Kidney capillary endothelial cell (primary cell): Measurements from ENCODE around the gene CKB.
"Not testable (repeated sequence)": the region's sequence is repeated elsewhere in the genome, so short reads cannot be mapped to it uniquely, and the experiment has no call there.

Source experiments
- DNase-seq: peaks from one replicate; pipeline ENCODE4 v3.0.0-alpha.2; 2018; ENCODE audit warnings: low spot score

The CKB gene

DNA sequence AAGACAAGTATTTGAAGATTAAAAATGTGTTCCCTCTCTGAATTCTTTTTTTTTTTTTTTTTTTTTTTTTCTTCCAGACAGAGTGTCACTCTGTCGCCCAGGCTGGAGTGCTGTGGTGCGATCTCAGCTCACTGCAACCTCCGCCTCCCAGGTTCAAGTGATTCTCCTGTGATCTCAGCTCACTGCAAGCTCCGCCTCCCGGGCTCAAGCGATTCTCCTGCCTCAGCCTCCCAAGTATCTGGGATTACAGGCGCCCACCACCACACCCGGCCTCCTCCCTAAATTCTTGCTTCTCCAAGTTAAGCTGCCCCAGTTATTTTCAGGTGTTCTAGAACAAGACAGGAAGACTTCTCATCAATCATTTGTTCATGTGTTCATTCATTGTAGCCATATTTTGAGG is 10.4 kb downstream of the CKB start:
- not testable (repeated sequence) for DNase-seq

DNA sequence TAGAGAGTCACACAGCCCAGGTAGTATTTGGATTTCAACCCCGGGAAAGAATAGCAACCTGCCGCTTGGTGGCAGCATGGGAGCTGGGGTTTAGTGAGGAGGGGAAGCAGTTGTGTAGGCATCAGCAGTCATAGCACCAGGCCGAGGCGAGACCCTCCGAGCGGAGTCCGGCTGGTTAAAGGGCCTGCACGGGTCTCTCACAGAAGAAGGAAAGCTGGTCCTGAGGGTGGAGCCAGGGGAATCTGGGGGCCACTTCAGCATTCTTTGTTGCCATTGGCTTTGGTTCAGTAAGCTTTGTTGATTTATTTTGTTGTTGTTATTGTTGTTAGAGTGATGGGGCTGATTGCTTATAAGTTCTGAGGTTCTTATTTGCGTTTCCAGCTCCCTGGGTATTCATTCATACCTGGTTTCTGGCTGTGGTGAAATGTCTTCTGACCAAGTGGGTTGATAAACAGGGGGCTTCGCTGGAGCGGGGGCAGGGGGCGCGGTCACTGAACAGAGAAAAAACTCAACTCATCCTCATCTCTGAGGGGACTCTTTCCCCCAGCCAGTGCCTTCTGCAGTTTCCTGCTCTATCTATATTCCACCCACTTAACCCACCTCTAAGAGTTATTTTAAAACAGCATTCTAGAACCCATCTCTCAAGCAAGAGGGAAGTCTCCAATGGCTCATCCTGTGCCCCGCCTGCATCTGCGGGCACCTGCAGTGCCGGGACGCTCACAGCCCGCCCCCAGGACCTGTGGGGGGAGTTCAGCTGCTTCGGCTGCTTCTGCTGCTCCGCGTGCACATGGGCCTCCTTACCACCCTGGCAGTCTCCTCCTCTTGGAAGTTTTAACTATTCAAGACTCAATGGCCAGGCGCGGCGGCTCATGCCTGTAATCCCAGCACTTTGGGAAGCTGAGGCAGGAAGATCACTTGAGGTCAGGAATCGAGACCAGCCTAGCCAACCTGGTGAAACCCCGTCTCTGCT is 11.6 kb downstream of the CKB start:
- no peak for DNase-seq

DNA sequence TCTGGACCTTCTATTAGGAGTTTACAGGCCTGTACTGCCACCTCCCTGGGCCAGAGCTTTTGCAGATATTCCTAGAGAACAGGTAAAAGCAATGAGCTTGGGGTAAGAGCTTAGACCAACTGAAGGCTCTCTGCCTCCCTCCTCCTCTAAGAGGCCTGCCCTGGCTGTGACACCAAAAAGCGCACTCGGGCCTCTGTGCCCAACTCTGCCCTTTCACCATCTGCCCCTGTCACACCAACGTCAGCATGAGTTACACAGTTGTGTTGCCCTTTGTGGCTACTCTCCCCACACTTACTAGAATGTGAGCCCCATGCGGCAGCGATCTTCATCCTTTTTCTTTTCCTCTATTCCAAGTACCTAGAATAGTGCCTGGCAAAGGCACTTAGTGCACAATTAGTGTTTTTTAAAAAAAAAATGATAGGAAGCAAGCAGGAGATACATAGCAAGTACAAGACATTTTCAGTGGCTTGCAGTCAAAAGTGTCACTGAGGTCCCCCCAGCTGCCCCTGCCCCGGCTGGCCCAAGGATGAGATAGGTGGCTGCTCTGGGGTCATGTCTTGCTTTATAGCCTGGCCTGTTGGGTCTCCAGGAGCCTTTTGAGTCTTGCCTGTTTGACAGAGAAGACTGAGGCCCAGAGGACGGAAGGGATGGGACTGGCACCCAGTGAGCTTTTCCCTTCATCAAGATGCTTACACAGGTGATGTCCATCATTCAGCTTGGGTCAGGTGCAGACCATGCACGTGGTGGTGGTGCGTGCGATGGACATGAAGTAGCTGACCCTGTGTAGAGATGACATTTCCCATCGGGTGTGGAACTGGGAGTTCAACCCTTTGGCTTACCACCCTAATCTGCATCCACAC is 12.5 kb downstream of the CKB start:
- no peak for DNase-seq

DNA sequence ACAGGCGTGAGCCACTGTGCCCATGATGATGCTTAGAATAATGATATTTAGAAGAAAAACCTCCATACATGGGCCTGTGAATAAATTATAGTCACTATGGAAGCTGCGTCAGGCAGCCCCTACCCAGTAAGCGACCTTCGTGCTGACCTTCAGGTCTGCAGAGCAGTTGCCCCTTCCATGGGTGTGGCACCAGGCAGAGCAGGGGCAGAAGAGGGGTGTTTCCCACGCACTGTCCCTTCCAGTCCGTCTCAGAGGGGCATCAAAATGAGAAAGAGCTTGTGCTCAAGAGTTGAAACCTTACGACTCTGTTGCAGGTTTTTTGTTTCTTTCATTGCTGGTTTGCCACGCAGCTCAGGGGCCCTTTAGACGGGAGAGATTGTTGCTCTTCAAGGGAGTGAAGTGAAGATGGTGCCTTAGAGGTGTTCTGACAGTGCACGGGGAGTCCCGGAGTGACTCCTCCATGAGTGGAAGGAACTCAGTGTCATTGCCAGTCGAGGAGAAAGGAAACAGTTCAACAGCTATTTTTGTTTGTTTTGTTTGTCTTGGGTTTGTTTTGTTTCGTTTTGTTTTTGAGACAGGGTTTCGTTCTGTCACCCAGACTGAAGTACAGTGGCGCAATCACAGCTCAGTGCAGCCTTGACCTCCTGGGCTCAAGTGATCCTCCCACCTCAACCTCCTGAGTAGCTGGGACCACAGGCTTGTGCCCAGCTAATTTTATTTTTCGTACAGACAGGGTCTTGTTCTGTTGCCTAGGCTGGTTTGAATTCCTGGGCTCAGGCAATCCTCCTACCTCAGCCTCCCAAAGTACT is 13.9 kb downstream of the CKB start:
- DNase-seq: no peak

DNA sequence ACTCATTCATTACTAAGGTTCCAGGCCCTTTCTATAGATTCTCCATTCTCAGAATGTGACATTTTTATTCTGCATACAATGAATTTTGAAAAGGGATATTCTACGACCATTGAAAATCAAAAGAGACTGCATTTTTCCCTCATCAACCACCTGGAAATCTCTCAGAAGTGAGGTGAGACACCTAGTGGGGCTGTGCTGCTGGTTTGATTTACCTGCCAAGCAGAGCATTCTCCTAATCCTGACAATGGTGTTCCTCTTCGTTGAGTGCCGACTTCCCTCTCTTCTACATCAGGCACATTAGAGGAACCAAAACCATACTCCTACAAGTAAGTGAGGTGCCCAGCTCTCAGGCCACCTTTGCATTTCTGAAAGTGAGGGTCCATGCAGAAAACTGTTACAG is 14.9 kb downstream of the CKB start:
- DNase-seq: no peak

DNA sequence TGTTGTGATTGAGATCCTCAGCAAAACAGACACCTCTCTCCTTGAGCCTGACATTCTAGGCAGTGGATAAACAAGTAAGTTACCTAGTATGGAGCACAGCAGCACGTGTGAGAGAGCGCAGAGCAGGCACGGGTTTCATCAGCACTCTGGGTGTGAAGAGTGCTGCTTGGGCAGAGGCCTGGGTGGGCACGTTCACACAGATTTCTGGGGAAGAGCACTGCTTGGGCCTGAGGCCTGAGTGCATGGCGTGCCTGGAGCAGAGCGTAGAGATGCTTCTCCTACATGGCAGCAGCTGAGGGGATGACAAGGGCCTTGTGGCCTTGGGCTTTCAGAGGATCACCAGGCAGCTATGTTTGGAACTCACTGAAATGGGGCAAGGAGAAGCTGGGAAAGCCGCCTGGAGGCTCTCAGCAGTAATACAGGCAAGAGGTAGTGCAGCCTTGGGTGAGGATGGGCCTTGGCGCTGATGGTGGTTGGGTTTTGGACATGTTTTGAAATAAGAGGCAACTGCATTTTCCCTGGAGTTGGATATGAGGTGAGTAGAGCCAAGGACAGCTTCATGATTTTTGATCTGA is 17.6 kb downstream of the CKB start:
- no peak for DNase-seq

DNA sequence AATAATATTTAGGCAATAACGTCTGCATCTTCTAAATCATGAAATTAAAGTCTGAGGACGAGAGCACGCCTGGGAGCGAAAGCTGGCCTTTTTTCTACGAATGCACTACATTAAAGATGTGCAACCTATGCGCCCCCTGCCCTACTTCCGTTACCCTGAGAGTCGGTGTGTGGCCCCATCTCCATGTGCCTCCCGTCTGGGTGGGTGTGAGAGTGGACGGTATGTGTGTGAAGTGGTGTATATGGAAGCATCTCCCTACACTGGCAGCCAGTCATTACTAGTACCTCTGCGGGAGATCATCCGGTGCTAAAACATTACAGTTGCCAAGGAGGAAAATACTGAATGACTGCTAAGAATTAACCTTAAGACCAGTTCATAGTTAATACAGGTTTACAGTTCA is 19.3 kb downstream of the CKB start:
- DNase-seq: no peak

DNA sequence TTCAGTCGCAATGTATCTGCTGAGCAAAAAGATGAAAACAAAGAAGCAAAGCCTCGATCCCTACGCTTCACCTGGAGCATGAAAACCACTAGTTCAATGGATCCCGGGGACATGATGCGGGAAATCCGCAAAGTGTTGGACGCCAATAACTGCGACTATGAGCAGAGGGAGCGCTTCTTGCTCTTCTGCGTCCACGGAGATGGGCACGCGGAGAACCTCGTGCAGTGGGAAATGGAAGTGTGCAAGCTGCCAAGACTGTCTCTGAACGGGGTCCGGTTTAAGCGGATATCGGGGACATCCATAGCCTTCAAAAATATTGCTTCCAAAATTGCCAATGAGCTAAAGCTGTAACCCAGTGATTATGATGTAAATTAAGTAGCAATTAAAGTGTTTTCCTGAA is 19.8 kb downstream of the CKB start:
- DNase-seq: no peak

DNA sequence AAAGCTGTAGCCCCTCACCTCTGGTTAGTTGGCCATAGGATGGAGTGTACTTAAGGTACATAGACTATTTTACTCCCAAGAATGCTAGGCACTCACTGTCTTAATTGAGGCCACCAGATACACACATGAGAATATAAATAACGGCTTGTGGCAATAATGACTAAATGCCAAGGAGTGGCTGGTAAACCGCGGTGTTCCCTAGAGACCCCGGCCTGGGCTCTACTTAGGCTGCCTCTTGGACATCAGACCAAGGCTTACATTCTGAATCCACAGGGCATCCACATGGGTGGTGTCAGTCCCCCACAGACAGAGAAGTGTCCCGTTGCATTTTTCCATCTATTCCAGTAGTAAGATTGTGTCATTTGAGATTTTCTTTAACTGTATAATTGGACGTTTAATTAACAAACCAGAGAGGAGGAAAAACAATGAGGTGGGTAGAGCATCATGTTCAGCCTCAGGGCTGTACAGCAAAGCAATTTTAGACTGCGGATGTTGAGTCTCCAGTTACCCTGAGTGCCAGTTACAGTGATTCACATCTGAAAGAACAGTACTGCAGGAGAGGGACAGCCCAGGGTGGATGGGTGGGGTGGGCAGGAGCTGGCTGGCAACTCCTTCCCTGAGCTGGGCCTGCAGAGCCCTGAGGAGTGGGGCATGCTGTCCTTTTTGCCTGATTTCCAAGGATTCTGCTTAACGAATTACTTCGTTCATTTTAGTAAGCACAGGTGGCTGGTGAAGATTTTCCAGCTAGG is 20.5 kb downstream of the CKB start:
- no peak for DNase-seq

DNA sequence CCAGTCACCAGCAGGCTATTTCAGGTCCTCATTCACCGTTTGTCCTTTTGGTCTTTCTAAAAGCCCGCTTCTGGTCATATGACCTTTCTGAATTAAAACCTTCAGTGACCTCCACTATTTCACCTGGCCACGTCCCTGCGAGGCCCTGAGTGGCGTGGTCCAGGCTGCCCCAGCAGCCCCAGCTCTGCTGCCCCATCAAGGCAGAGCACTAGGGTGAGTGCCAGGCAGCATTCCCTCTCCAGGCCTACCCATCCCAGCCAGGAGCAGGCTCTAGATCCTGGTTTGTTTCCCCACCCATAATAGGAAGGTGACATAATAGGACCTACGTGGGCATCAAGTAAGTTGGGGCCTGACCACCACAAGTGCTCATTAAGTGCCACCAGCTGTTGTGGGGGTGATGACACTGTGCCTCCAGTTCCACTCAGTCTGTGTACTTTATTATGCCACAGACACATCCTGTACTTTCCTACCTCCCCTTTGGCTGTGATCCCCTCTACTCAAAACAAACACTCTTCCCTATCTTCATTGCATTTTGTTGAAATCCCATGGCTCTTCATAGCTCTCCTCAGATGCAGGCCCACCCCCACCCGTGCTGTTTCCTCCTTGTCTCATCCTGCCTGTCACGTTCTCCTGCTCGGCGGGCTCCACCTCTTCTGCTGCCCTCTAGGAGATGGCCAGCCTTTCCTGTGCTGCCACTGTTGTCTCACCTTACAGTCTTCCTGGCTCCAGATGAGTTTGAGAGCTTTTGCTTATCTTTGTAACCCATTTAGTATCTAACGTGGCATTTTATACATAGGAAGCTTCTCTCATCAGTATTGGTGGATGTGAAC is 21.4 kb downstream of the CKB start:
- DNase-seq: no peak

DNA sequence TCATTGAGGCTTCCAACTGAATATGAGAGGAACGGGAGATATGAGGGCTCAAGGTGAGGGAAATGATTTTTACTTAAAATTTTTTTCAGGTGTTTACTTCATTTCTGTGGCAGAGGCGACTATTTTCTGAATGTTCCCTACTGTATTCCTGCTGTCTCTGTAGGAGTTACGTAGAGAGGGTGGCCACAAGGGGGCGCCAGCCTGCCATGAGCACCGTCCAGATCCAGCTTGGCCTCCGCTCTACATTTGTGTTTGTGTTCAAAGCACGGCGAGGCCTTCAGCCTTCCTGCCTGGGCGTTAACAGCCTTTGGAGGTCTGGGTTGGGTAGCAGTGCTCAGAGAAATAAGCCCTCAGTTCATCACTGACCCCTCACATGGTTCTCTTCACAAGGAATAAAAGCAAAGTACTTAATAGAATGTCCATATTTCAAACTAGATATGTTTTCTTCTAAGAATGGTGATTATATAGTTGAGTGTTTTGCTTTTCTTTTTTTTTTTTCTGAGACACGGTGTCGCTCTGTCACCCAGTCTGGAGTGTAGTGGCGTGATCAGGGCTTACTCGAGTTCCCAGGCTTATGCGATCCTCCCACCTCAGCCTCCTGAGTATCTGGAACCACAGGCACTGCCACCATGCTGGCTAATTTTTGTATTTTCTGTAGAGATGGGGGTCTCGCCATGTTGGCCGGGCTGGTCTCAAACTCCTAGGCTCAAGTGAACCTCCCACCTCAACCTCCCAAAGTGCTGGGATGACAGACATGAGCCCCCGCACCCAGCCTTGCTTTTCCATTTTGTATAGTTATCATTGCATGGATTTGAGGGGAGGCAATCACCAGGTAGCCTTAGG is 22.3 kb downstream of the CKB start:
- DNase-seq: peak; percentile 72

DNA sequence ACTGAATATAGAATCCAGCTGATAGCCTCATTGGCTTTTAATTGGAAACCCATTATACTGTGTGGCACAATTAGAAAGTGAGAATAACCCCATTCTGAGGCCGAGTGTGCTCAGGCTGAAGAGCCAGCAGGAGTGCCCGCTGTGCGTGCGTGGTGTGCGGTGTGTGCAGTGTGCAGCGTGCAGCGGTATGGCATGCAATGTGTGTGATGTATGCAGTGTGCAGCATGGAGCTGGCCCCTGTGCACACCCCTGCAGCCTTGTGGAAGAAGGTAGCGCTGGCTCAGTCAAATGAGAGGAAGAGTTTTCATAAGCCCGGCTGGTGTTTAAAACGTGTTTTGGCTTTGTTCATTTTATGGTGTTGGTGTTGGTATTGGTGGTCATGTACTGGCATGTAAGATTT is 22.9 kb downstream of the CKB start:
- no peak for DNase-seq

DNA sequence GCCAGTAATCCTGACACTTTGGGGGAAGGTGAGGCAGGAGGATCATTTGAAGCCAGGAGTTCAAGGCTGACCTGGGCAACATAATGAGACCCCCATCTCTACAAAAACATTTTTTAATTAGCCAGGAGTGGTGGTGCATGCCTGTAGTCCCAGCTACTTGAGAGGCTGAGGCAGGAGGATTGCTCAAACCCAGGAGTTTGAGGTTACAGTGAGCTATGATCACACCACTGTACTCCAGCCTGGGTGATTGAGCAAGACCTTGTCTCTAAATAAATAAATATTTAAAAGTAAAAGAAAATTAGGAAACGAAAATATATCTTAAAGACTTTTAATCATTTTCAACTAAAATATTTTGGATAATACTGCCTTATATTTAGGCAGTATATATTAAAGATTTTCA is 25.9 kb downstream of the CKB start:
- DNase-seq: no peak

DNA sequence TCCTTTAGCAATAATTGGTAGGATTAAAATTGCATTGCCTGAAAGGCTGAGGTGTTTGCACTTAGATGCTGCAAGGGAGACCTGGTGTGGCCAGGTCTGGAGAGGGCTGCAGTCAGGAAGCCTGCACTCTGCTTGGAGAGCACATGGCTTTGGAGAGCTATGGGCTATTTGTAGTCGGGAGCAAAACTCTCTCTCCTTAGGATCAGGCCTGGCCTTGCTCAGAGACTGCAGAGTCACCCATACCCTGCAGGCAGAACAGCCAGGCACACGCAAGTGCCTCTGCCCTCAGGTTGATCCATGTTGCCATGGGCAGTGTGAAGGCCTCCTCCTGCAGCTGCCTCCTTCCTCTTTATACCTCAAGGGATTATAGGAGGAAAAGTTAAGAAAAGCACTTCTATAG is 26.8 kb downstream of the CKB start:
- no peak for DNase-seq

DNA sequence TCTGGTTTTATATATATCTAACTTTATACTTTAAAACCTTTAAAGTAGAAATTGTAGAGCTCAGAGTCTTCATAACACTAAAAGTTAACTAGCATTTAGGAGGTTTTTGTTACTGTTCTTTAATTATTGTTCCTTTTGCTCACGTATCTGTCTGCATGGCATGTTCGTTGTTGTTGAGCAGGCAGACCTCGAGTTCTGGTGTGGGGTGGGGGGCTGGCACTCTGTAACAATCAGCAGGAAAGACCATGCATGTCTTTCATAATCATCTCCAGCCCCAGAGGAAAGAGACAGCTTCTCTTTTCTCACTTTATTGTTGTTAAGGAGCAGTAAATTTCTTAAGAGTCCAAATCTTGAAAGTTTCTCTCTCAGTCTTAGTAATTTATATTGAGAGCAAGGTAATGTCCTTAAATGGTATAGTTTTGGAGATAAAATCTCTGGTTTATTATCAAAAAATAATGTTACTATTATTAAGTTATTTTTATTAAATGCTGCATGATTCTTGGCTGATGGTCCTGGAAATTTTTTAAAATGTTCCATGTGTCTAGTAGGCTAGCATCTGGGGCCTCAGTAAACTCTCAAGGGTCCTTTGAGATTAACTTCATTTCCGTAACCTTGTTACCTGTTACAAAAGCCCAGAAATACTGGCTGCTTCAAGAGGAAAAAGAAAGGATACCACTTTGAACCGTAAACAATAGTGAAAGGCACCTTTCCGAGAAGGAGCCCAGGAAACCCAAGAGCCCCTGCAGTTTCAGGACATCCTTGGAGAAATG is 30.3 kb downstream of the CKB start:
- no peak for DNase-seq

DNA sequence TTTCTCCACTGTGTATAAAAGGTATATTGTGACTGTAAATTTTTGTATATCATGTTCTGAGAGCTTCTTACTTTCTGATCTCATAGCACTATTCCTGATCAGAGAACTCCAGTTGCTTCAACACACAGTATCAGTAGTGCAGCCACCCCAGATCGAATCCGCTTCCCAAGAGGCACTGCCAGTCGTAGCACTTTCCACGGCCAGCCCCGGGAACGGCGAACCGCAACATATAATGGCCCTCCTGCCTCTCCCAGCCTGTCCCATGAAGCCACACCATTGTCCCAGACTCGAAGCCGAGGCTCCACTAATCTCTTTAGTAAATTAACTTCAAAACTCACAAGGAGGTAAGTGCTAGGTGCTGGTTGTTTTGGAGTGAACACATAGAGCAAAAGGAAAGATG is 30.9 kb downstream of the CKB start:
- DNase-seq: no peak

DNA sequence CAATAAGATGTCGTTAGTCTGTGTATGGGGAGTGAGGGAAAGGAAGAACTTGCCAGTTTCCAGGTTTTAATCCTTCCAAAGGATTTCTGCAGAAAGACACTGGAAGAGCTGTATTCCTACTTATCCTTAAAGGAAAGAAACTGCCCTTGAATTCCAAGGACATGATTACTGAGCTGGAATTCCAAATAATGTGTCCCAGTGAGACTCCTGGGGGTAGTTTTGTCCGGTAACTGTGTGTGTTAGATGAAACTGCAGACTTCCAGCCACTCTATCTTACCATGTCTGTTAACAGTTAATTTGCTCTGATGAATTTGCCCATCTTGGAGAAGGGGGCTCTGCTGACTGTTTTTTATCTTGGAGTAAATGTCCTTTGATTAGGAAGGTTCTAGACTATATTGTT is 33.0 kb downstream of the CKB start:
- DNase-seq: no peak

DNA sequence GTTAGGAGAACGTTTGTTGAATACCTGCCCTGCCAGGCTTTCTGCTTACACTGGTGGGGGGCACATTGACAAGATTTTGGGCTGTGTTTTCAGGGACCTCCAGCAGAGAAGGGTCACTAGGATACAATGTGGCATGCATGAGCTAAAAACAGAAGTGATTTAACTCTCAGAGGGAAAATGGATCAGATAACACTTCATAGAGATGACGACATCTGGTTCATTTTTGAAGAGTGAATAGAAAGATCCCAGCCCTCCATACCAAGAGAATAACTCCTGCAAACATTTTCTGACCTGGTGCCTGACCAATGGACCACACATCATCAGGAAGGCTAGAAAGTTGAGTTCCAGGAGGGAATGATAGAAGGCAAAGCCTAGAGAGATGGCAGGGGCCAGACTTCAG is 33.7 kb downstream of the CKB start:
- DNase-seq: no peak

DNA sequence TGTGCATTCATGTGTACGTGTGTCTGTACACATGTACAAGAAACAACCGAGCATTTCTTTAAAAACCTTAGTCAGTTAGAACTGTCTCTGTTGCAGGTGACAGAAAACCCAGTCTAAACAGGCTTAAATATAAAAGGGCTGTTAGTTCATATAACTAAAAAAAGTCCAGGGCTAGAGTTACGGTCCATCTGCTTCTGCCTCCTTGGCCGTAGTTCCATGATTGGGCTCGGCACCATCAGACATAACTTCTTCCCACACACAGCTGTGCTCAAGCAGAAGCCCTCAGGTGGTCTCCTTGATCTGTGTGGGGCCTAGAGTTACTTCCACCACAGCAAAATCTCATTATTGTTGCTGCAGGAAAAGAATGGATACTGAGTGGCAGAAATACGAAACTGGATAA is 34.6 kb downstream of the CKB start:
- no peak for DNase-seq
